GM19351 (cell line): ENCODE measurements around the gene TGFBR2.

Experiments used
- ATAC-seq: cut with Tn5 transposase; IDR thresholded peaks from one replicate; pipeline ENCODE4 v1.9.1; 2021; ENCODE audit warnings: mild to moderate bottlenecking, moderate library complexity; ENCODE audit not compliant: unreplicated experiment

The TGFBR2 gene

GRCh38 chr3:30708472-30708871, 102.1 kb downstream of the TGFBR2 start:
- ATAC-seq: no peak

GRCh38 chr3:30710017-30710416, 103.6 kb downstream of the TGFBR2 start:
- no peak for ATAC-seq

- no peak for ATAC-seq
Measured at GRCh38 chr3:30711151-30711550, 104.8 kb downstream of the TGFBR2 start.

GRCh38 chr3:30711867-30712266, 105.5 kb downstream of the TGFBR2 start:
- ATAC-seq: no peak

GRCh38 chr3:30712991-30713390, 106.6 kb downstream of the TGFBR2 start:
- ATAC-seq: no peak

GRCh38 chr3:30713885-30714503, 107.6 kb downstream of the TGFBR2 start:
- no peak for ATAC-seq

- no peak for ATAC-seq
Measured at GRCh38 chr3:30719536-30719935, 113.1 kb downstream of the TGFBR2 start.

- no peak for ATAC-seq
Measured at GRCh38 chr3:30720586-30721313, 114.3 kb downstream of the TGFBR2 start.

GRCh38 chr3:30721314-30721634, 114.9 kb downstream of the TGFBR2 start:
- no peak for ATAC-seq

GRCh38 chr3:30723211-30723610, 116.8 kb downstream of the TGFBR2 start:
- no peak for ATAC-seq

- ATAC-seq: no peak
Measured at GRCh38 chr3:30724863-30725262, 118.5 kb downstream of the TGFBR2 start.

- no peak for ATAC-seq
Measured at GRCh38 chr3:30728143-30728542, 121.7 kb downstream of the TGFBR2 start.

GRCh38 chr3:30729512-30729911, 123.1 kb downstream of the TGFBR2 start:
- ATAC-seq: no peak

- no peak for ATAC-seq
Measured at GRCh38 chr3:30729936-30730335, 123.5 kb downstream of the TGFBR2 start.

GRCh38 chr3:30730967-30731366, 124.6 kb downstream of the TGFBR2 start:
- no peak for ATAC-seq

- no peak for ATAC-seq
Measured at GRCh38 chr3:30733209-30733608, 126.8 kb downstream of the TGFBR2 start.

GRCh38 chr3:30733696-30734095, 127.3 kb downstream of the TGFBR2 start:
- ATAC-seq: no peak

GRCh38 chr3:30737743-30738499, 131.5 kb downstream of the TGFBR2 start:
- ATAC-seq: no peak

GRCh38 chr3:30738605-30739004, 132.2 kb downstream of the TGFBR2 start:
- no peak for ATAC-seq

- ATAC-seq: no peak
Measured at GRCh38 chr3:30741889-30742288, 135.5 kb downstream of the TGFBR2 start.

GRCh38 chr3:30742796-30743619, 136.6 kb downstream of the TGFBR2 start:
- no peak for ATAC-seq
